Measurements from ENCODE around the gene HMGB4. TPM values are rescaled to one million over a fixed set of nuclear protein-coding genes. Genes with fewer than 3 reads are reported as not detected.

HMGB4 gene
- total RNA-seq = not detected in 2 replicates

DNA sequence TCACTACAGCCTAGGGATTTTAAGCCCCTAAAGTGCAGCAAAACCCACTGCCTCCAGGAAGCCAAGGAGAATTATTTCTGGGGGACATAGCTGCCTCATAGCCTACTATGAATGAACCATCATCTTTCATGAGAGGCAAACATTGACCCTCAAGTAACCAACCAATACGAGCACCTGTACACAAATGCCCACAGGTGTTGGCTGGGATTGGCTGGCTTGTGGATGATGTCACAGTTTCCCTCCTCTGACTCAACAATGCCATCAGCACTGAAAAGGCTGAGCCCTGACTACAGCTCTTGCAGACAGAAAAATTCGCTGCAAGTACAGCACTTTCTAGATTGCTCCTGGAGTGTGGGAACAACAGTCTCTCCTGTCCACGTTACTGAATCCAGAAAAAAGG, at the start of gene HMGB4:
Gene HMGB4, plus strand, starts transcription at position 301 of the 400 bp plus-strand sequence. CDS start 113 bp downstream, outside the sequence.
- DNase-seq = no peak

GRCh38 chr1:33814166-33814565, 49.7 kb upstream of the HMGB4 start:
- DNase-seq = no peak

DNA sequence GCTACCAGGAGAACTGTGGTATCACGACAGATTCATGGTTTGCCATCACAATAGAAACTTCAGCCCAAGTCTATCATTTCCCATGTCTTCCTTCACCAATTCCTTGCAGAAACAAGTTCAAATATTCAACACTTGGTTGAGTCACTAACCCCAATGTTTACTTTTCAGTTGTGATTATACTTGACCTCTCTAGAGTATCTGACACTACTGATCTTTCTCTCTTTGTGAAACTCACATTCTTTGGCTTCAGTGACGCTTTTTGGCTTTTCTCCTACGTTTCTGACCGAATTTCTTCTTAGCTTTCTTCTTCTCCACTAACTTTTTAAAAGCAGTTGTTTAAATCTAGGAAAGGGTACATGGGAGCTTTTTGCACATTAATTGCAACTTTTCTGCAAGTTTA, 48.8 kb upstream of the HMGB4 start:
- DNase-seq = no peak

GRCh38 chr1:33818071-33818470, 45.8 kb upstream of the HMGB4 start:
- no peak for DNase-seq

GRCh38 chr1:33819290-33819912, 44.5 kb upstream of the HMGB4 start:
- no peak for DNase-seq

- no peak for DNase-seq
Observed at GRCh38 chr1:33819913-33820311, 44.0 kb upstream of the HMGB4 start.

DNA sequence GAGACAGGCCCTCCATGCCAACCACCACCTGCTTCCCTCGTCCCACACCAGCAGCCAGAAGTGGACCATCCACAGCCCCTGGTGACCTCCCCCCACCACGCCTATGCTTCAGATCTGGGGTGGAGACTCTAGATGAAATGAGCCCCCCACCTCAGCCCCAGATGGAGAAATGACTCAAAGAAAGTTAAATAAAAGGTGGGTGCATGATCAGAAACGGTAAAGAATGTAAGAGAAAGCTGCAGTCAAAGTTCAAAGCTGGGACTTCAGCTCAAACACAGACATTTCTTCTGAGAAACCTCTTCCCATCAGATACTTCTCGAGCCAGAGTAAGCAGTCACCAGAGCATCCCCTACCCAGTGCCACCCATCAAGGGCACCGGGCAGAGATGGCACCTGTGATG, 43.1 kb upstream of the HMGB4 start:
- DNase-seq = no peak

GRCh38 chr1:33821291-33821690, 42.6 kb upstream of the HMGB4 start:
- no peak for DNase-seq

GRCh38 chr1:33822396-33822795, 41.5 kb upstream of the HMGB4 start:
- DNase-seq = no peak

DNA sequence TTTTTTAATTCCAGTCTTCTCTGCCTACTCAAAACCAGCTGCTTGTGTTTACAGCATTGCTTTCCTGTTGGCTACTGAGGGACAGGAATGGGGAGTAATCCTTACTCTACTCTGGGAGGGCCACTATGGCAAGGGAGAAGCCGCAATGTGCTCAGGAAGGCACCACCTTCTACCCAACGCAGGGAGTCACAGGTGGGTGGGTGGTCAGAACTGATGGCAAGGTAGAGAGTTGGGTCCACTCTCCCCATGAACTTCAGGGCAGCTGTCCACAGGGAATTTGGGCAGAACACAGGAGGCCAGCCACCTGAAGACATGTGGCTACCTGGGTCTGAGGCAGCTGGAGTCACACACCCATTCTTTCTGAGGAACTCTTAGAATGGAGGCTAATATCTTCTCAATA, 40.5 kb upstream of the HMGB4 start:
- DNase-seq = no peak

DNA sequence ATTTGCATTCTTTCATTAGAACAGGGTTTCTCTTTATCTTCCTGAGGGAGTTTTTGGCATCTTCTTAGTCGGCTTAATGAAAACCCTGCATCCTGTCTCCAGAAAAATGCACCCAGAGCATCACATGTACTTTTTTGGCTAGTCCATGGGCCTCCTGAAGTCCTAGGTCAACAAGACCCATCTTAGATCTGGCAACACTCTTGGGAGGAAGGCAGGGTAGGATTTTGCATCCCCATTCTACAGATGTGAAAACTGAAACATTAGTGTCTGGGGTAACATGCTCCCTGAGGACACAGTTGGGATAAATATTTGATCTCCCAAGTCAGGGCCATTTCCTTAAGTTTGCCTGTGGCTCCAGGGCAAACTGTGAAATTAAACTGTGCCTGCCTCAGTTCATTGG, 40.0 kb upstream of the HMGB4 start:
- DNase-seq = no peak

- DNase-seq = no peak
Observed at GRCh38 chr1:33824321-33824720, 39.6 kb upstream of the HMGB4 start.

DNA sequence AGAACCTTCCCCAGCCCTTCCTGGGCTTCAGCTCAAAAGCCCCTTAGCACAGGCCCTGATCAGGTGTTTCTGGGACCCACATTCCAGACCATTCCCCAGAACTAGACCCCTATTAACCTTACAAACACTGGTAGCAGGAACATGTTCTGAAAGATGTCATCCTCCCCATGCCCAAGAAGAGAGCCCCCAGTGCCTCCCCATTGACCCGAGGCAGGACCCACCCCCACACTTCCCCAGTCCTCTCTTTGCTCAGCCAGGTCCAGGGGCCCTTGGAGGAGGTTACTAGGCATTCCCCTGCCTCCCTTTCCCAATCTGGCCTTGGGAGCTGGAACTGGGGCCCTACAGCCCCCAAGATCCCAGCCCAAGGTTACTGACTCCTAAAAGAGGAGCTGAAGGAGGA, 38.9 kb upstream of the HMGB4 start:
- DNase-seq = no peak

DNA sequence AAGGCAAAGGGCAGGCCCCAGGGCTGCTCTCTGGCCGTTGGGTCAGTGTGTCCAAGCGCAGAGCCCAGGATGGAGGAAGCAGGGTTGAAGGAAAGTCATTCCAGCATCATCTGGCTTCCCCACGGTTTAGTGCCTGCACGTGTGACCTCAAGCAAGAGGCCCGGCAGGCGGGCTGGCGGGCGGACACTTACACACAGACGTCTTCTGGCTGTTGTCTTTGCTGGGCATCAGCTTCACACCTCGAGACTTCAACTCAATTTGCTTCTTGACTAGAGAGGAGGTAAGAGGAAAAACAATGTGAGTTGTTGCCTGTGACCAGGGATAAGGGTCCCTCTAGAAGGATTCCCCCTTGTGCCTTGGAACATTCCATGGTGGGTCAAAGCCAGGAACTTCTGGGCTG, 38.4 kb upstream of the HMGB4 start:
- DNase-seq = no peak

- DNase-seq = no peak
Observed at GRCh38 chr1:33826311-33826710, 37.6 kb upstream of the HMGB4 start.

- no peak for DNase-seq
Observed at GRCh38 chr1:33826711-33827110, 37.2 kb upstream of the HMGB4 start.

DNA sequence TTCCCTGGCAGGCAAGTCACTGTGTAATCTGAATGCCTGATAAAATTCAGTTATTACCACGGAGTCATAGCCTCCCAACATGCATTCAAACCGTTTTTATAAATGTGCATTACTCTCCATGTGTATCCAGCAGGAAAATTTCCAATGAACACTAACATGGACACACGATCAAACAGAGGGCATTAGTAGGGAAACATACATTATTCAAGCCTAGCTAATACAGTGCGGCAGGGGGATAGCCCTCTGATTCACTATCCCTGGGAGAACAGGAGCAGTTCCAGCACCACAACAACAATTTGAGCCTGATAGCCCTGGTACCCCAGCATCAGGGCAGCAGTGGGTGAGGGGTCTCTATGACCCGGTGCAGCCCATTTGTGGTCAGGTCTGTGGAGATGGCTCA, 35.8 kb upstream of the HMGB4 start:
- DNase-seq = no peak

- no peak for DNase-seq
Observed at GRCh38 chr1:33828654-33829053, 35.2 kb upstream of the HMGB4 start.

GRCh38 chr1:33836911-33837310, 27.0 kb upstream of the HMGB4 start:
- DNase-seq = no peak

DNA sequence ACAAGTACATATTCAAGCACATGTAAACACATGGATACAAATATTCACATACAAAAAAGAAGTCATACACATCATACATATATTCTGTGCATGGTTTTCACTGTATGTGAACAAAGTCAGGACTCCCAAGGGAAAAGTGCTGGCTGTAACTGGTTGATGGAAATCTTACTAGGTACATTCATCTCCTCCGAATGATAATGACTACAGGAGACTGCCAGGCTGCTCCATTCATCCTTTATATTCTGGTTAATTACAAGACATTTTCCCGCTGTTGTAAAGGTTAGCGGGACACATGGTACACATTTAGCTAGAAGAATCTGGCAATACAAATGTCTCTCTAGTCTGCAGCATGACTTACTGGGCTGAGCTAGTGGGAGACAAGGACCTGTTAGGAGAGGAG, 26.2 kb upstream of the HMGB4 start:
- no peak for DNase-seq

DNA sequence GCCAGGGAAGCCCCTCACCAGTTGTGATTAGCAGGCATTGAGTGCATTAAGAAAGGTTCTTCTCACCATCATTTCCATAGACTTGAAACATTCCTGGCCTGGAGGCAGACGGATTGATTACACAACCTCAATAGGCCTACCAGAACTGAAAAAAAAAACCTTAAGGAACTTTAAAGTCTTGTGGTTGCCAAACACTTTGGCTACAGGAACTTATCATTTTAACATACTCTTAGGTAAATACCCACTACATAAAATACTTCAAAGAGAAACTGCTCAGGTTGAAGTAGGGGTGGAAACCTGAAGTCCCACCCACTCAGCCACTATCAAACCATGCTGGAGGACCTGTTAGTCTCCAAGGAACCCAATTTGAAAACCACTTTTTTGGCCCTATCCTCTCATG, 22.4 kb upstream of the HMGB4 start:
- DNase-seq = no peak

DNA sequence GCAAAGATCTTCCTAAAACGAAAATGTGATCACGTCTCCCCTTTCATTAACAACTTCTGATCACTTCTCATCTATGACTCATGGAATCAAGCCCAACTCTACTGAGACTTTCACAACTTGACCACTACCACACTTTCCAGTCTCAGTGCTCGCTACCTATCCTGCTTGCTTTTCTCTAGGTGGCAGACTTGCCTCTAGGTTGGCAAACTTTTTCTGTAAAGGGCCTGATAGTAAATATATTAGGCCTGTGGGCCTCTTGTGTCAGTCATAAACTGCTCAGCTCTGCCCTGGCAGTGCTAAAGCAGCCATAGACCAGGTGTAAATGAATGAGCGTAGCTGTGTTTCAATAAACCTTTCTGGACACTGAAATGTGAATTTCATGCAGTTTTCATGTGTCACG, 21.5 kb upstream of the HMGB4 start:
- DNase-seq = no peak

- DNase-seq = no peak
Observed at GRCh38 chr1:33844166-33844565, 19.7 kb upstream of the HMGB4 start.

GRCh38 chr1:33846861-33847260, 17.0 kb upstream of the HMGB4 start:
- no peak for DNase-seq

- DNase-seq = no peak
Observed at GRCh38 chr1:33848205-33848937, 15.5 kb upstream of the HMGB4 start.
